ENCODE data around the gene SMAGP.

DNA sequence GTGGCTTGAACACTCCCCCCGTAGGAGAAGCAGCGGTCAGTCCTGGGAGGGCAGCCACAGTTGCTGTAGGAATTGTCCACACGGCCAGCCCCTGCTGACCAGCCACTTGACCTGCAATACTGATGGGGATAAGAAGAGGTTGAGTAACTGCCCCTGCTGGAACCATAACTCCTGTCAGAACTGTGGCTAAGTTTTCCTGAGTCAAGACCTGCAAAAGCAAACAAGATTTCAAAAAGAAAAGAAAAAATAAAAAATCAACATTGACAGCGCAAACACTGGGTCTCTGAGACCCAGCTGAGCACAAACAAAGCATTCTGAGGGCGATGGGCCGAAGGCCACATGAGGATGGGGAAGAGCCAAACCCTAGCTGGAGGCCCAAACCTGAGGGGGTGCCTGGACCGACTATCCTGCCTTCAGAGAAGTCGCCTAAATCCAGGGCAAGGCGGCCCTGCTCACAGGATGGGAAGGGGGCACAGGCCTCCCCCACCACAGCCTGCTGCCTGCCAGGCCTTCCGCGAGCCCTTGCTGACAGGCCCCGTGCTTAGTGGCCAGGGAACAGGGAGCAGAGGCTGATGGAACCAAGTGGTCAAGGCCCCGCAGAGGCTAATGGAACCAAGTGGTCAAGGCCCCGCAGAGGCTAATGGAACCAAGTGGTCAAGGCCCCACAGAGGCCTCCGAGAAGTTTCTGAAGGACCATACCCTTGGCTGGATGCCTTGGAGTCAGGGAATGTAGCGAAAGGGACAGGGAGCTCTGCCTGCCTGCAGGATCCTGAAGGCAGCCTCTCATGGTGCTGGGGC lies 71.4 kb downstream of the SMAGP start:
- no peak for TF ChIP-seq POLR2AphosphoS5 (IDR thresholded peaks at IDR 0.05)
- TF ChIP-seq, protein P1, sequence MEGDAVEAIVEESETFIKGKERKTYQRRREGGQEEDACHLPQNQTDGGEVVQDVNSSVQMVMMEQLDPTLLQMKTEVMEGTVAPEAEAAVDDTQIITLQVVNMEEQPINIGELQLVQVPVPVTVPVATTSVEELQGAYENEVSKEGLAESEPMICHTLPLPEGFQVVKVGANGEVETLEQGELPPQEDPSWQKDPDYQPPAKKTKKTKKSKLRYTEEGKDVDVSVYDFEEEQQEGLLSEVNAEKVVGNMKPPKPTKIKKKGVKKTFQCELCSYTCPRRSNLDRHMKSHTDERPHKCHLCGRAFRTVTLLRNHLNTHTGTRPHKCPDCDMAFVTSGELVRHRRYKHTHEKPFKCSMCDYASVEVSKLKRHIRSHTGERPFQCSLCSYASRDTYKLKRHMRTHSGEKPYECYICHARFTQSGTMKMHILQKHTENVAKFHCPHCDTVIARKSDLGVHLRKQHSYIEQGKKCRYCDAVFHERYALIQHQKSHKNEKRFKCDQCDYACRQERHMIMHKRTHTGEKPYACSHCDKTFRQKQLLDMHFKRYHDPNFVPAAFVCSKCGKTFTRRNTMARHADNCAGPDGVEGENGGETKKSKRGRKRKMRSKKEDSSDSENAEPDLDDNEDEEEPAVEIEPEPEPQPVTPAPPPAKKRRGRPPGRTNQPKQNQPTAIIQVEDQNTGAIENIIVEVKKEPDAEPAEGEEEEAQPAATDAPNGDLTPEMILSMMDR (IDR thresholded peaks at IDR 0.05): no peak

All from suprapubic skin (tissue), 3 donors.